ENCODE measurements around the gene C2CD4C.
"Not testable (repeated sequence)": the region's sequence is repeated elsewhere in the genome, so short reads cannot be mapped to it uniquely, and the experiment has no call there.

C2CD4C gene

DNA sequence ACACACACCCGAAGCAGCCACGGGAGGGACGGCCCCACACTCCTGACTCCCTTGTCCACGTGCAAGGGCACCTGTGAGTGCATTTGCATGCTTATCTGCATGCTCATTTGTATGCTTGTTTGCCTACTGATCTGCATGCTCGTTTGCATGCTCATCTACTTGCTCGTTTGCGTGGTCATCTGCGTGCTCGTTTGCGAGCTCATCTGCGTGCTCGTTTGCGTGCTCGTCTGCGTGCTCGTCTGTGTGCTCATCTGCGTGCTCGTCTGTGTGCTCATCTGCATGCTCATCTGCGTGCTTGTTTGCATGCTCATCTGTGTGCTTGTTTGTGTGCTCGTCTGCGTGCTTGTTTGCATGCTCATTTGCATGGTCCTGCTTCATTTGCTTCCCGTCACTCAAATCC is 28.1 kb upstream of the C2CD4C start:
- FAIRE-seq: no peak

GRCh38 chr19:436413-436950 is 27.5 kb upstream of the C2CD4C start:
- no peak for FAIRE-seq

GRCh38 chr19:435707-436412 is 26.9 kb upstream of the C2CD4C start:
- FAIRE-seq: no peak

DNA sequence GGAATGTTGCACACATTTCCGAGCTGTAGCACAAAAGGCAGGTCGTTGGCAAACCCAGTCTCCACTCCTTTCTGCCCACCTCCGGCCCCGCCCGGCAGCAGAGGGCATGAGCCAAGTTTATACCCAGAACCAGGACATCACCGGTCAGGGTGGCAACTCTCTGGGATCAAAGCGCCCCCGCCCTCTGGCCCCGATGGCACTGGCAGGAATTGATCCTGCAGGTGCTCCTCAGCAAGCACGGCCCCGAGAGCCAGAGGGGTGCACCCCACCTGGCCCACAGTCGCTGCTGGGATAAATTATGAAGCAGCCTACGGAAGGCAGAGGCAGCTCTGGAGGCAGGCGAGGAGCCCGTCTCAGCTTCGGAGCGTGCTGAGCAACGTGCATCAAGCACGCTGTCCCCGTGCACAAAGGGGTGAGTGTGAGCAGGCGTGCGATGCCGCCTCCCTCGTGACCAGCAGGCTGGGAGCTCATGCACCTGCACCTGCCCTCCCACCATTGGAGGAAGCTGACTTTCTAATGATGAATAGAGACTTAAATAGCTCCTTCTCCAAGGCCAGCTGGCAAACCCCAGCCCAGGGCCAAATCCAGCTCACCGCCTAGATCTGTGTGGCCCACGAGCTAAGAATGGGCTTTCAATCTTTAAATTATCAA is 26.2 kb upstream of the C2CD4C start:
- FAIRE-seq: no peak

- no peak for FAIRE-seq
Observed at GRCh38 chr19:434152-434960, 25.4 kb upstream of the C2CD4C start.

GRCh38 chr19:430701-431100 is 21.8 kb upstream of the C2CD4C start:
- FAIRE-seq: no peak

- FAIRE-seq: no peak
Observed at GRCh38 chr19:428149-428548, 19.2 kb upstream of the C2CD4C start.

GRCh38 chr19:427675-428074 is 18.7 kb upstream of the C2CD4C start:
- not testable (repeated sequence) for FAIRE-seq

DNA sequence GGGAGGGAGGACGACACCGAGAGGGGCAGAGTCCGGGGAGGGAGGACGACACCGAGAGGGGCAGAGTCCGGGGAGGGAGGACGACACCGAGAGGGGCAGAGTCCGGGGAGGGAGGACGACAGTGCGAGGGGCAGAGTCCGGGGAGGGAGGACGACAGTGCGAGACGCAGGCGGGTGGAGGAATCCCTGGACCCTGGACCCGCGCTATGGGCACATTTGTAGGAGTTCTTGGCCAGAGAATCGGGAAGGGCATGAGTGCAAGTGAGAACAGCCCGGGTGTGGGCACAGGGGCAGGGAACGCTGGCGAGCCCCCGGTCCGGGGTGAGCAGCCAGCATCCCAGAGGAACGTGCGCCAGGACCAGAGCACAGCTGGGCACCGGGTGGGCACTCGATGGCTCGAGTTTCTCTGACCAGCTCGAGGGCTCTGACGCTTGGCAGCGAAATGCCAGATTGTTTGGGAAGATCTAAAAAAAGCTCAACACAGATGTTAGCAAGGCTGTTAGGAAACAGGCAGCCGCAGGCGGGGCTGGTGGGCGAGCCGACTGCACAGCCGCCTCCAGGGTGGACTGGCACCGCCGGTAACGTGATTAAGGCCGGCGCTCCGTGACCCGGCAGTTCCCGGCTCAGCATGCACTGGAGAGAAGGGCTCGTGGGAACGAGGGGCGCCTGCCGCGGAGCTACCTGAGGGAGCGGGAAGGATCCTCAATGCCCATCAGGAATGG is 17.9 kb upstream of the C2CD4C start:
- FAIRE-seq: no peak

DNA sequence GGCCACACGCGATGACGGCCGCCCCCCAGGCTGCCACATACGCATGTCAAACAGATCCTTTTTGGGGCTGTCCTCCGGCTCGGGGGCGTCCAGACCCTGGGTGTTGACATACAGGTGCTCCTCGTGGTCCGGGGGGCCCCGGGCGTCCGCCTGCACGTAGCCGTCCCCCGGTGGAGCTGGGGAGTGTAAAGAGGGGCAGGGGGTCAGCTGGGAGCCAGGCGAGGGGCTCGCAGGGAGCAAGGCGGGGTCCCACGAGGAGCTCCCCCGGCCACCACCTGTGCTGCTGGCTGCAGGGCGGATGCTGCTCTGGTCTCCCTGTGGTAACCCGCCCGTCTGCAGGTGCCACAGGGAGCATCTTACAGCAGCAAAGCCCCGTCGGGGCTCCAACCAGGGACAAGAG is 16.1 kb upstream of the C2CD4C start:
- FAIRE-seq: no peak

GRCh38 chr19:424546-424945 is 15.6 kb upstream of the C2CD4C start:
- FAIRE-seq: no peak

- no peak for FAIRE-seq
Observed at GRCh38 chr19:423691-424466, 14.9 kb upstream of the C2CD4C start.

DNA sequence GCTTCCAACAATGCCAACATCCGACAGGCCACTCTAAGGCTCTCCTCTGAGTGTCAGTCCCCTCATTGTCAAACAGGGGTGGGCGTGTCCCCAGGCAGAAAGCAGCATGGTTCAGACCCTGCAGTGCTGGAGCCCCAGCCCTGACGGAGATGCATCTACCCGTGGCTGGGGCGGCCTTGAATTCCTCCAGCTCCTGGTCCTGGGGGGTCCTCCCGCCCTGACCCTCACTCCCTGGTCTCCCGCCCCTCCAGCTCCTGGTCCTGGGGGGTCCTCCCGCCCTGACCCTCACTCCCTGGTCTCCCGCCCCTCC is 13.9 kb upstream of the C2CD4C start:
- FAIRE-seq: not testable (repeated sequence)

DNA sequence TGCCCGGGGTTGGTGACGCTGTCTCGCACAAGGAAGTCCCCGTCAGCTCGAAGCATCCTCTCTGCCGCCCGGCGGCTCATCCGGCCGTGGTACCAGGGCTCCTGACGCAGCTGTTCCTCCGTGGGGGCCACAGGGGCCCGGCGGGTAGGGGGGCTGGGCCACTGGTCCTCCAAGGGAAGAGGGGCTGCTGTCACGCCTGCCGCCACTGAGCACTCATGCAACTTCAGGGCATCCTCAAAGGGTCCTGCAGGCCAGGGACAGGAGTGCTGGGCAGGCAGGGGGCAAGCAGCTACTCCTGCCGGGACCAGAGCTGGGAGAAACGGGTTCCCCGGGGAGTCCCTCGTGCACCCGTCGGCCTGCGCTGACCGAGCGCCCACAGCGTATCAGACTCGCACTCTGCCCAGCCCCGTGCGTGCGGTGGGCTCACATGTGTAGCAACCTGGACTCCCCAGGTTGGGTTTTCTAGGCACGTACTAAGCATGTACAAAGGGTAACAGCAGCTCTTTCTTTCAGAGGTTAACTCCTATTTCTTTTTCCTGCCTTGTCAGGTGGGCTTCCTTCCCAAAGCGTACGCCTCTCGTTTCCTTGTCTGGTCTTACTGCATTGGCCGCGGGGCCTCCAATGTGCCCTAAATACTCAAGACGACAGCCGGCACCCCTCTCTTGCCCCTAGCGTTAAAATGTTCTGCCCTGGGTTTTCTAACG is 13.4 kb upstream of the C2CD4C start:
- FAIRE-seq: no peak

GRCh38 chr19:419721-420515 is 11.0 kb upstream of the C2CD4C start:
- FAIRE-seq: no peak

GRCh38 chr19:418761-419671 is 10.1 kb upstream of the C2CD4C start:
- no peak for FAIRE-seq

DNA sequence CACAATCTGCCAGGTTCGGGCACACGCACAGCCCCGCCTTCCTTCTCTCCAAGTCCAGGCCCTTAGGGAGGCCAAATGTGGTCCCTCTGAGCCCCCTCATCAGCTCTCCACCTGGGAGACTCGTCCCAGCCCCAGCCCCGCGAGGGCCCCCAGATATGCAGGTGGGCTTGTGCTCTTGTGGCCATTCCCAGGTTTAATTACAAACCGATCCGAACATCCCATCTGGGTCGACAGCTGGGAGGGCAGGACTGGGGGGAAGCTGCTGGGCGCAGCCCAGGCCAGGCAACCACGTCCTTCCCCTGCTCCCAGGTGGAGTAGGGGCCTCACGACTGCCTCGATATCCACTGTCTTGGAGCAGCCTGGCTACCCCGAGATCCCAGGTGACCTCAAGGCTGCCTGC is 7.5 kb upstream of the C2CD4C start:
- no peak for FAIRE-seq

- FAIRE-seq: no peak
Observed at GRCh38 chr19:415292-415691, 6.3 kb upstream of the C2CD4C start.

DNA sequence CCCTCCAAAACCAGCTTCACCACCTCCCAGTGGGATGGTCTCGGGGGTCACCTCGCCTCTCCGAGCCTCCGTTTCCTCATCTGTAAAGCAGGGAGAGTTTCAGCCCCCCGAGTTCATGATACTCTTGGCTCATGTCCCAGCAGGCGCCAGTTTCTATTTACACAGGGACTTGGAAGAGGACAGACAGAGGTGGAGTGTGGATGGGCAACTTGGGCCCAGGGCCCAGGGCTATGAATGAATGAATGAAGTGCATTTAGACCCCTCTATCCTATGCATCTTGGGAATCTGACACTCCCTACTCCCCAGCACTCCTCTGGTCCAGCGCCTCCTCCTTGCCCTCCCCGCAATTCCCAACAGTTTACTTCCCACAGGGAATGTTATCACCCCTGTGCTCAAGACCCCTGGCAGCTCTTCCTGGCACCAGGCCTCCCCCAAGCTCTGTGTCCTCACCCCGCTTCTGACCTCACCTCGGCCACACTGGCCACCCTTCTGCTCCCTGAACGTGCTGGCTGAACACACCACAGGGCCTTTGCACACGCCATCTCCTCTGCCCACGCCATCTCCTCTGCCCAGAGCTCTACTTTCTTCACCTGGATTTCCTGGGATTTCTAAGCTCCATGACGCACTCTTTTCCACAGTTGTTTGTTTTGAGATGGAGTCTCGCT is 4.9 kb upstream of the C2CD4C start:
- no peak for FAIRE-seq

Measured in endometrium (tissue), 2 donors.